Adrenal gland (tissue), 5 donors: ENCODE data around the gene ZNF557.
"Not testable (repeated sequence)": the region's sequence is repeated elsewhere in the genome, so short reads cannot be mapped to it uniquely, and the experiment has no call there.

Experiments
- POLR2A ChIP-seq, 2 donors: fragments of 450-650 bp; IDR thresholded peaks; one replicate each; pipeline ENCODE4 v1.6.1; 2017; ENCODE audit warnings: antibody characterized with exemption in 2 of 2, mild to moderate bottlenecking in 2 of 2, moderate library complexity in 1 of 2
- TF ChIP-seq, protein P1 (sequence below), 6 experiments: fragments of 450-650 bp in 4 of 6; fragments of 200-600 bp in 2 of 6; sonication (generic) in 1 of 6; IDR thresholded peaks; 1 replicate in 5 of 6; 2 replicates in 1 of 6; pipeline versions ENCODE4 v1.5.1 to v1.8.0; 2016 to 2021; ENCODE audit warnings: antibody characterized with exemption in 6 of 6, mild to moderate bottlenecking in 2 of 6, moderate library complexity in 1 of 6
- donor health status: DM: no; HTN: no; CAD: no.

DNA sequence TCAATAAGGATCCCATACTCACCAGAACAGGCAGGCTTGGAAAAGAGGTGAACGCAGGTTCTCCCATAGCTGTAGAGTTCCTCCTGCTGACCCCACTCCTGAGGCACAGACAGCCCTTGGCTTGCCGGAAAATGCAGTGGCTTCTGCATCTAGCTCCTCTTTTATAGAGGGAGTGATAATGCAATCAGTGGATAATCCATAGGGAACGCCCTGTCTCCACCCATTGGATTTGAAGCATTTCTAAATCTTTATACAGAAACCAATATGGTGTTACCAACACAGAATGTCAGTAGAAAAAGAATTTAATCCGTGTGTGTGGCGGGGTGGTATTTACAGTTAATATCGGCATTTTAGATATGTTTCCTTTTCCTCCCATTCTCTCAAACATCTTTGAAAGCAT, 48.2 kb upstream of the ZNF557 start, which contains the start of gene MBD3L2B:
- TF ChIP-seq POLR2A (IDR thresholded peaks at IDR 0.05): not testable (repeated sequence)
- TF ChIP-seq, protein P1, sequence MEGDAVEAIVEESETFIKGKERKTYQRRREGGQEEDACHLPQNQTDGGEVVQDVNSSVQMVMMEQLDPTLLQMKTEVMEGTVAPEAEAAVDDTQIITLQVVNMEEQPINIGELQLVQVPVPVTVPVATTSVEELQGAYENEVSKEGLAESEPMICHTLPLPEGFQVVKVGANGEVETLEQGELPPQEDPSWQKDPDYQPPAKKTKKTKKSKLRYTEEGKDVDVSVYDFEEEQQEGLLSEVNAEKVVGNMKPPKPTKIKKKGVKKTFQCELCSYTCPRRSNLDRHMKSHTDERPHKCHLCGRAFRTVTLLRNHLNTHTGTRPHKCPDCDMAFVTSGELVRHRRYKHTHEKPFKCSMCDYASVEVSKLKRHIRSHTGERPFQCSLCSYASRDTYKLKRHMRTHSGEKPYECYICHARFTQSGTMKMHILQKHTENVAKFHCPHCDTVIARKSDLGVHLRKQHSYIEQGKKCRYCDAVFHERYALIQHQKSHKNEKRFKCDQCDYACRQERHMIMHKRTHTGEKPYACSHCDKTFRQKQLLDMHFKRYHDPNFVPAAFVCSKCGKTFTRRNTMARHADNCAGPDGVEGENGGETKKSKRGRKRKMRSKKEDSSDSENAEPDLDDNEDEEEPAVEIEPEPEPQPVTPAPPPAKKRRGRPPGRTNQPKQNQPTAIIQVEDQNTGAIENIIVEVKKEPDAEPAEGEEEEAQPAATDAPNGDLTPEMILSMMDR (IDR thresholded peaks at IDR 0.05): not testable (repeated sequence)
